ENCODE results near the gene BLID.

DNA sequence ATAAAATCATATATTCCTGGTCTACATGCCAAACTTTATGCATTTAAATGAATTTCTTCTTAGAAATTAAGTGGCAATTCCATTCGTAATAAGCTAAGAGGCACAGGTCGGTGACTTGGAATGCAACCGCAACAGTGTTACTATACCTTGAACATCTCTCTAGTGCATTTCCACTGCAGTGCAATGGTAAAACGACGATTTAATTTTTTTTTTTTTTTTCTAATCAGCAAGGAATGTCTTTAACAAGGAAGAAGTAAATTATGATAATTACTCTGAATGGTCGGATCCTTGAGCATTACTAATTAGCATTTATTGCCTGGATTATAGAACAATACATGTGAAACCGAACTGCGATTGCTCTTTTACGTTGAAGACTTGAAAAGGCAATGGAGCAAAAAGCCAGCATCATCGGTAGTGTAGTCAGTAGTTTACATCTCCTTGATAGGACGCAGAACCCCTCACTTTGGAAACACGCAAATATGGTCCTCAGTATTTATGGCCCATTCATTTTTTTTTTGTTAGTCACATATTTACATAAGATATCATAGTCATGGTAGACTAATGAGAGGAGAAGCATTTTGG lies 20.2 kb downstream of the BLID start:
- no peak for TF ChIP-seq POLR2A (IDR thresholded peaks at IDR 0.05)
- TF ChIP-seq, protein P1, sequence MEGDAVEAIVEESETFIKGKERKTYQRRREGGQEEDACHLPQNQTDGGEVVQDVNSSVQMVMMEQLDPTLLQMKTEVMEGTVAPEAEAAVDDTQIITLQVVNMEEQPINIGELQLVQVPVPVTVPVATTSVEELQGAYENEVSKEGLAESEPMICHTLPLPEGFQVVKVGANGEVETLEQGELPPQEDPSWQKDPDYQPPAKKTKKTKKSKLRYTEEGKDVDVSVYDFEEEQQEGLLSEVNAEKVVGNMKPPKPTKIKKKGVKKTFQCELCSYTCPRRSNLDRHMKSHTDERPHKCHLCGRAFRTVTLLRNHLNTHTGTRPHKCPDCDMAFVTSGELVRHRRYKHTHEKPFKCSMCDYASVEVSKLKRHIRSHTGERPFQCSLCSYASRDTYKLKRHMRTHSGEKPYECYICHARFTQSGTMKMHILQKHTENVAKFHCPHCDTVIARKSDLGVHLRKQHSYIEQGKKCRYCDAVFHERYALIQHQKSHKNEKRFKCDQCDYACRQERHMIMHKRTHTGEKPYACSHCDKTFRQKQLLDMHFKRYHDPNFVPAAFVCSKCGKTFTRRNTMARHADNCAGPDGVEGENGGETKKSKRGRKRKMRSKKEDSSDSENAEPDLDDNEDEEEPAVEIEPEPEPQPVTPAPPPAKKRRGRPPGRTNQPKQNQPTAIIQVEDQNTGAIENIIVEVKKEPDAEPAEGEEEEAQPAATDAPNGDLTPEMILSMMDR (IDR thresholded peaks at IDR 0.05 in 4 of 5, conservative IDR thresholded peaks at IDR 0.05 in 1 of 5): no peak

All from gastrocnemius medialis (tissue), 4 donors.